T-helper 22 cell (primary cell): ENCODE data around the gene CSNK1G2.
"Not testable (repeated sequence)": the region's sequence is repeated elsewhere in the genome, so short reads cannot be mapped to it uniquely, and the experiment has no call there.

ENCODE experiments used
- DNase-seq: peaks from one replicate; pipeline ENCODE4 v3.0.0-alpha.2; 2020; ENCODE audit warnings: low read depth

Gene CSNK1G2

DNA sequence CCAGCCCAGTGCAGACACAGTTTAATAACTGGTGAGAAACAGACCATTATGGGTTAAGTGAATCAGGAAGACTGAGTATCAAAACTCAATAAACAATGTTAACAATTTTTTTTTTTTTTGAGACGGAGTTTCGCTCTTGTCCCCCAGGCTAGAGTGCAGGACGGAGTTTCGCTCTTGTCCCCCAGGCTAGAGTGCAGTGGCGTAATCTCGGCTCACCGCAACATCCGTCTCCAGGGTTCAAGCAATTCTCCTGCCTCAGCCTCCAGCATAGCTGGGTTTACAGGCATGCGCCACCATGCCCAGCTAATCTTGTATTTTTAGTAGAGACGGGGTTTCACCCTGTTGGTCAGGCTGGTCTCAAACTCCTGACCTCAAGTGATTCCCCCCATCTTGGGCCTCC is 47.5 kb downstream of the CSNK1G2 start:
- not testable (repeated sequence) for DNase-seq

DNA sequence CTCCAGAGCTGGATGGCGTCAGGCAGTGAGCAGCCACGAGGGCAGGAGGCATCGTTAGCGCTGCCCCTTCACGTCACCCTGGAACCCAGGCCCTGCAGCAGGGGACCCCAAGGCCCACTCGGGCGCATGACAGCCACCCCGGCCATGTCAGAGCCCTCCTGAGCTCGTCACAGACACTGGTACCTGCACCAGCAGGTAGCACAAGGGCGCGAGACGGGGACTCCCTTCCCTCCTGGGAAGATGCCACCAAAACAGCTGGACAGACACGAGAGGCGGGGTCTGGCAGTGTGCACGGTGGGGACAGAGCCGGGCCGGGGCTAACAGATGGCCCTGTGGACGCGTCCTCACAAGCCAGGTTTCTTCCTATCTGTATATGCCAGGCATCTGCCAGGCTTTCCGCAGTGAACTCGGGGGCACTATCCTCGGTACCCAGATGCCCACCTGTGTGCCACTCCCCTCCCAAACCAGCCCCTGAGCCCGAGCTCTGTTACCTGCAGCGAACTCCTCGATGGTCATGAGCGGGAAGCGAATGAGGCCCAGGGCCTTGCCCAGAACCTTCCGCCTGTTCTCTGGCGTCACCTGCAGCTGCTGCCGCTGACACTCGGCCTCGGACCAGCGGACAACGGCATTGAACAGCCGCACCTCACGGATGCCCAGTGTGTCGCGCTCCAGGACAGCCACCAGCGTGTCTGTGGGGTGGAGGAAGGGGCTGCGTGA is 48.7 kb downstream of the CSNK1G2 start:
- DNase-seq = no peak

DNA sequence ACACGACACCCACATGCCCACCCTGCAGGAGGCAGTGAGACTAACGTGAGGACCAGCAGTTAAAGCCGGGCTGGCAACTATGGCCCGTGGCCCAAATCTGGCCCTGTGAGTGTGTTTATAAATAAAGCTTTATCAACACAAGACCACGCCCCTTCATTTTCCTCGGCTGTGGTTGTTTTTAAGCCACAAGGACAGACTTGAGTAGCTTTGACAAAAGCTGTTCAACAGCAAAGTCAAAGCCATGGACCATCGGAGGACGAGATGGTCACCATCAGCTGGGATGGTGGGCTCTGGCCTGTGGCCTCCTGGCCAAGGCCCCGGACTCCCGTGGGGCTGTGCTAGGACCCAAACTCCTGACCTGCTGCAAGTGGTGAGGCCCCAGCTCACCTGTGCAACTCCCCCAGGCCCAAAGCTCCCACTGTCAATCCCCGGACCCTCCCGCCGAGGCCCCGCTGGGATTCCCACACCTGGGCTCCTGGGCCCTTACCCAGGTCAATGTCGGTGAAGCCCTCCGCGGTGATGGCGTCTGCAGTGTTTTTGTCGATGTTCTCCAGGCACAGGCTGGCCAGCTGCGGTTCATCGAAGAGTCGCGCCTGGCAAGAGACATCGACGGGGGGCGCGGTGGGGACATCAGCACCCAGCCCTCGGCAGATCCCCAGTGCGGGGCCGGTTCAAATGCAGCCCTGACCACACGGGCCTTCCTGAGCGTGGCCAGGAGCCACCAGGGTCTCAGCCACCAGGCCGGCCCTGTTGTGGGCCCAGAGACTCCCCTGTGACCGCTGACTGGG is 49.5 kb downstream of the CSNK1G2 start:
- no peak for DNase-seq

DNA sequence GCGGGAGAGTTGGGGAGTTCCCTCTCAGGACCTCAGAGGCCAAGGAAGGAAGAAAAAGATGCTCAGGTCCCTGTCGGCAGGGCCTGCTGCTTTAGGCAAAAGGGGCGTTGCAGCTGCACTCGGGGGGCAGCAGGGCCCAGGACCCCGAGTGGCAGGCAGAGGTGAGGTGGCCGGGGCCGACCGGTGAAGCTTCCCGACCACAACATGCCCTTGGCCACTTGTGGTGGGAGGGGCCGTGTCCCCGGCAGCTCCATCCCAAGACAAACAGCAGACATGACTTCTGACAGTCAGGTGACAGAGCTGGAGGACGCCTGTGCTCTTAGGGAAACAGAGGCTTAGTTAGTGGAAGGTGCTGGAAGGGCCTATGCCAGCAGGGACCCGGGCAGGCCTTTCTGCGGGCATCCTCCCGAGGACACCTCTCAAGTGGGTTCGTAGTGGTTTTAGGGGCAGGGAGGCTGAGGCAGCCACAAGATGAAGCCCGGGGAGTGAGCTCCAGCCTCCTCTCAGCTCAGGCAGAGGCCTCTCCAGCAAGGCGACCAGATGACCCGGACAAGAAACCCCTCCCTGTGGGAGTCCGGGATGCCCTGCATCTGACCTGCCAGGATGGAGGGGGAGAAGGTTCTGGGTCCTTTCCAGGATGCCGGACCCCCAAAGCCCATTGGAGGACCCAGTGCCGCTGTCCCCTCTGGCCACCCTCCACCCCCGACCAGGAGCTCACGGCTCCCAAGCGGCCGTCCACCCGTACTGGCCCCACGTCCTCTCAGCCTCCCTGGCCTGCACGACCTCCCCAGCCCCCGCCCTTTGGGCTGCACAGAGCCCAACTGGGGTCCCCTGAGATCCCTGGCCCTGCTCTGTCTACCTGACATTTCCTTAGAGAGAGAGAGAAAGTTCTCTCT is 50.3 kb downstream of the CSNK1G2 start:
- DNase-seq = no peak

DNA sequence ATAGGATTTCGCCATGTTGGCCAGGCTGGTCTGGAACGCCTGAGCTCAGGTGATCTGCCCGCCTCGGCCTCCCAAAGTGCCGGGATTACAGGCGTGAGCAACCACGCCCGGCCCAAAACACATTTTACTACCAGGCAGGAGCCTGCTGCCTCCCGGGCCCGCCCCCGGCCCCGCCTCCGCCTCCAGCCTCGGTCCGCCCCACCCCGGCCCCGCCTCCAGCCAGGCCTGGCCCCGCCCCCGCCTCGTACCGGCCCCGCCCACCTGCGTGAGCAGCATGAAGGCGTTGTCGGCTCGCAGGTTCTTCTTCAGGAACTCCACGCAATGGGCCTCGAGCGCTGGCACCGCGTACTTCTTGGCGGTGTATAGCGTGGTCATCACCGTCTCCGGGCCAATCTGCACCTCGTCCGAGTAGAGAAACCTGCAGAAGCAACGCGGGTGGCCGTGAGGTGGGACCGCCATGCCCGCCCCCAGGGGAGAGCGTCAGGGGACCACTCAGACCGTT is 51.8 kb downstream of the CSNK1G2 start:
- DNase-seq = no peak

DNA sequence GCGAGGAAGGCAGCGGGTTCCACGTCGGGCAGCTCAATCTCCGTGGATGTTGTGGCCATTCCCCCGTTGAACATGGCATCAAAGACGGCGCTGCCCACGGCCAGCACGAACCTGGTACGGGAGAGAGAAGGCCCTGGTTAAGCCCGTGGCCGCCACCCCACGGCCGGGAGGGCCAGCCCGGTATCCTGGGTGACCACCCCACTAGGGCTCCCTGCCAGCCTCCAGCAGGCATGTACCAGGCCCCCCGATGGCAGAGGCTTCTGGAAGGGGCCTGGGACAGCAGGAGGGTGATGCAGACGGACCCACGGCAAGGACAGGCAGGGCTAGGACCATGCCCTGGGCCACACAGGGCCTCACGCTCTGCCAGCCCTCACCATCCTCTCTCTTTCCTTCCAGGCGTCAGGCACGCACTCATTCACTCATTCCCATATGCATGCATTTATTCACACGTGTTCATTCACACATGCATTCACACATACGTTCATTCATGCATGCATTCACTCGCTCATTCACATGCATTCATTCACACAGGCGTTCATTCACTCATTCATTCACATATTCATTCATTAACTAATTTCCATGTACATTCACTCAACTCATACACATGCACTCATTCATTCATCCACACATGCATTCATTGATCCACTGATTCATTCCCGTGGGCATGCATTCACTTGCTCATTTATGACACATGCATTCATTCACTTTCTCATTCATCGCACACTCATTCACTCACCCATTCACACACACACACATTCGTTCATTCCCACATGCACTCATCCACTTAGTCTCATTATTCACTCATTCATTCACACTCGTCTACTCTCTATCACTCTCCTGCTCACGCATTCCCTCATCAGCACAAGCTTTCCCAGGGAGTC is 56.6 kb downstream of the CSNK1G2 start:
- no peak for DNase-seq

DNA sequence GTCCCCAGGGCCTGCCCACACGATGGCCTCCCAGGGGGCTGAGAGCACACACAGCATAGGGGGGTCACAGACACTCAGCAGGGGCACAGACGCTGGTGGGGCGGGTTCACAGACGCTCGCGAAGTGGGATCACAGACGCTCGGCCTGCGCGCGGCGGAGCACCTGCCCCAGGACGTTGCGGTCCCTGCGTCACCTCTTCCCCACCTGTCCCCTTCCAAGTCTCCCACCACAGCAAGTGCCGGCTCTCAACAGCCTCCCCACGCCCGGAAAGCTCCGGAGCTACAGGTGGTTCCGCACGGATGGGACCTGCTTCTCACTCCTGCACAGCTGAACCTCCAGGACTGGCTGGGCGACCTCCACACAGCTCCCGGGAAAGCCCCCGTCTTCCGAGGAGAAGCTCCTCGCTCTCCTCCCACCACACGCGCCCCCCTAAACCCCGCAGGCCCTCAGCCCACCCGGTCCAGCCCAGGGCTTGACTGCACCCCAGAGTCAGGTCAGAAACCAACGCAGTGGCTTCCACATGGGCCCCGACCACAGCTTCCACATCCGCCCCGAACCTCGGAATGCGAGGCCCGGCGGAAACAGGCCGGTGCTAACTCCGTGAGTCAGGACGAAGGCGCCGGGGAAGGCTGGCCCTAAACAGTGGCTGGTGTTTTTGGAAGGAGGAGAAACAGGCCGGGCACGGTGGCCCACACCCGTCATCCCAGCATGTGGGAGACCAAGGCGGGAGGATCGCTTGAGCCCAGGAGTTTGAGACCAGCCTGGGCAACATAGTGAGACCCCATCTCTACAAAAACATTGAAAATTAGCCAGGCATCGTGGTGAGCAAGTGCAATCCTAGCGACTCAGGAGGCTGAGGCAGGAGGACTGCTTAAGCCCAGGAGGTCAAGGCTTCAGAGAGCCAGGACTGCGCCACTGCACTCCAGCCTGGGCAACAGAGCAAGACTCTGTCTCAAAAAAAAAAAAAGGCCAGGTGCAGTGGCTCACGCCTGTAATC is 58.0 kb downstream of the CSNK1G2 start:
- DNase-seq = no peak

DNA sequence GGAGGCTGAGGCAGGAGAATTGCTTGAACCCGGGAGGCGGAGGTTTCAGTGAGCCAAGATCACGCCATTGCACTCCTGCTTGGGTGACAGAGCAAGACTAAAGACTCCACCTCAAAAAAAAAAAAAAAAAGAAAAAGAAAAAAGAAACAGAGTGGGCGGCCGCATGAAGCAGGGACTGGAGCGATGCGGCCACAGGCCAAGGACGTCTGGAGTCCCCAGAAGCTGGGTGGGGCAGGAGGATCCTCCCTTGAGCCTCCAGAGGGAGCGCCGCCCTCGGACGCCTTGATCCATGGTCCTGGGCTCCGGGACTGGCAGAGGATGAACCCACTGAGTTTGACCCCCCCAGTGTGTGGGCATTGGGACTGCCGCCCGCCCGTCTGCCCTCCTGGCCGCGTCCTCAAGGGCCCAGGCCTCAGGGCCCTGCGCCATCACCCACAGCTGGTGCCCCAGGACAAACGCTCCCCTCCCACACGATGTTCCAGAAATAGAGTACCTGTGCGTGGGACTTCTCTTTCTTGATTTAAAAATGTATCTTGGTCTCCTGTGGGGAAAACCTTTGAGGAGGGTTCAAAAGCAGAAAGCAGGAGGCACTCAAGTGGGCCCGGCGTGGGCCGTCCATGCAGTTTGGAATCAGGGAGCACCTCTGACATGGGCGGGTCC is 59.0 kb downstream of the CSNK1G2 start:
- DNase-seq = no peak

DNA sequence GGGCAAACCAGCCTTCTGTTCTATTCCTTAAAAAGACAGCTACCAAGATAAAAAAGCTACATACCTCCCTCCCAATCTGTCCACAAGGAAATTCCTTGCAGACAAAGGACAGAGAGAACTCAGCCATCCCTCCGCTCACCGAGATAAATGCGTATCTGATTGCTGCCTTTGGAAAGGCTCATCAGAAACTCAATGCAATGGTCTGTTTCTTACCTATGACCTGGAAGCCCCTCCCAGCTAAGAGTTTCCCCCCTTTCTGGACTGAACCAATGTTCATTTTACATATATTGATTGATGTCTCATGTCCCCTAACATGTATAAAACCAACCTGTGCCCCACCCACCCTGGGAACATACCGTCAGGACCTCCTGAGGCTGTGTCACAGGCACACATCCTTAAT is 62.9 kb downstream of the CSNK1G2 start:
- DNase-seq = no peak

DNA sequence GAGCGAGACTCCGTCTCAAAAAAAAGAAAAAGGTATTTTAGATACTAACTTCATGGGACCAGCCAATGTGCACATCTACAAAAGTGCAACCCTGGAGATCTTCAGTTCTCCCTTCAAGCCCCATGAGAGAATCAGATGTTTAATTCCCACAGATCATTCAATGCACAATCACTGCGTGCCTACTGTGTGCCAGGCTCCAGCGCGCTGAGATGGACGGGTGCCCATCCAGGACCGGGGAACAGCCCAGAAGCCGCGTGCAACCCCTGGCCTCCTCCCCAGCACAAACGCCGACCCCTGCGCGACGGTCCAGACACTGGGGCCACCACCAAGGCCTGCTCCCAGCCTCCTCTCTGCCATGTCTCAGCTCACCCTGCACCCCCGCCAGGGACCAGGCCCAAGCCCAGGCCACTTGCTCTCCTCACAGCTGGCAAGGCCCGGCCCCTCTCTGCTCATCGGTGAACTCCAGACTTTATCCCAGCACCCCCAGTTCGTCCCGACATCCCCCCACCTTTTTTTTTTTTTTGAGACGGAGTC is 69.2 kb downstream of the CSNK1G2 start:
- no peak for DNase-seq

DNA sequence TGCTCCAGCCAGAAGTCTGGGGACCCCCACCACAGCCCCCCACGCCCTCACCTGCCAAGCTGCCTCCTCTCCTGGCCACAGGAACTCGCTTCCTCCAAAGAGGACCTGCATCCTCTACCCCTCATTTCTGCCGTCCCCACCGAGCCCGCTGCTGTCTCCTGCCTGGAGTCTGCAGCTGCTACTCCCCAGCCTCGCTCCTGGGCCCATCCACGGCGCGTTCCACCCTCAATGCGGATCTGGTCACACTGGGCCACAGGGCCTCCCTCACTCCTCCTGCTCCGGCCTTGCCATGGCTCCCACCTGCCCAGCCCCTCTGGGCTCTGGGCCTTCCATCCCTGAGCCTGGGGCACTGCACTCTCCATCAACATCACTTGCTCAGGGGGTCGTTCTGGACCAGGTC is 70.2 kb downstream of the CSNK1G2 start:
- no peak for DNase-seq

DNA sequence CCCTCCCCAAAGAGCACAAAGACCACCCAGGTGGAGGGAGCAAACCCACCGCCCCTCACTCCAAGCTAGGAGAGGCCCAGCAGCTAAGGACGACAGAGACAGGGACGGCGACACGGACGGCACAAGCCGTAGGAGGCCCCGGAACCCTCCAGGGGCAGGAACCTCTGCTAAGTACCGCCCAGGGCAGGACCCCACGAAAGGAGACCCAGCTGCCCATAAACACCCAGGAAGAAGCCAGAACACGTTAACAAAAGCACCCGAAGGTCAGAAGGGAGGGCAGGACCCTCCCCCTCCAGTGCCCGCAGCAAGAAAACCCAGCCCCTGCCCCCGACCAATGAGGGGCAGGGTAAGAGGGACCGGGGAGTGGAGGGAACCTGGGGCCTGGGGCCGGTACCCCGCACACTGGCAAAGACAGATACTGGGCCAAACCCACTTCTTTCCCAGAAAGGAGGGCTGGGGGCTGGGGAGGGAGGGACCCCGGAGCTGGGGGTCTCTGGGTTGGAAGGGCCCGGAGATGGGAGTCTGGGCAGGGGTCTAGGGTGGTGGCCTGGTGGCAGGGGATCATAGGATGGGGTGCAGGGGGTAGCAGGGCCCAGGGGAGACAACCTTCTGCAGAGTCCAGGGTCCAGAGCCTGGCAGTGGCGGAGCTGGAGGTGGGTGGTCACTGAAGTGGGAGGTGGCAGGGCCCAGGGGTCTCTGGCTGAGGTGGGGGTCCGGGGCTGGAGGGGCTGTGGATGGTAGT is 72.1 kb downstream of the CSNK1G2 start:
- DNase-seq = no peak

DNA sequence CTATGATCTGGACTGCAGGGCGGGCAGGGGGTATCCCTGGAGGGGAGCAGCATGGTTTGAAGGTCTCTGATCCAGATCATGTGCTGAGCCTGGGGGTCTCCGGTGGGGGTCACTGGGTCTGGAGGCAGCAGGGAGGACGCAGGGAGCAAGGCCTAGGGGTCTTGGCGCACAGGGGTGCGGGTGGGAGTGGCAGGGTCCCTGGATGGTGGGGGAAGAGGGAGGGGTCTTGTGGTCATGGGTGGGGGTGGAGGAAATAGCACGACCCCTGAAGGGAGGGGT is 72.7 kb downstream of the CSNK1G2 start:
- DNase-seq = no peak

DNA sequence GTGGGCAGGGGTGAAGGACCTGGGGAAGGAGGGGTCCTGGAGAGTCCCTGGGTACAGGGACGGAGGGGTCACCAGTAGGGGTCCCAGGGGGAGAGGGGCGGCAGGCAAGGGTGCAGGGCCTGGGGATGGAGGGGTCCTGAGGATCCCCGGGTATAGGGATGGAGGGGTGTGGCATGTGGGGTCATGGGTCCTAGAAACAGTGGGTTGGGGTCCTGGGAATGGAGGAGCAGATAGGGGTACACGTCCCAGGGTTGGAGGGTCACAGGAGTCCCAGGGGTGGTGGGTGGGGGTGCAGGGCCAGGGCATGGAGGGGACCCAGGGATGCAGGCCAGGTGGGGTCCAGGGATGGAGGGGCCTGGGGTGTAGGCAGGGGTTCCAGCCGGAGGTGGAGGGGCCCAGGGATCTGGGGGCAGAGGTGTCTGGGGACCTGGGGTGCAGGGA is 73.2 kb downstream of the CSNK1G2 start:
- DNase-seq = no peak

DNA sequence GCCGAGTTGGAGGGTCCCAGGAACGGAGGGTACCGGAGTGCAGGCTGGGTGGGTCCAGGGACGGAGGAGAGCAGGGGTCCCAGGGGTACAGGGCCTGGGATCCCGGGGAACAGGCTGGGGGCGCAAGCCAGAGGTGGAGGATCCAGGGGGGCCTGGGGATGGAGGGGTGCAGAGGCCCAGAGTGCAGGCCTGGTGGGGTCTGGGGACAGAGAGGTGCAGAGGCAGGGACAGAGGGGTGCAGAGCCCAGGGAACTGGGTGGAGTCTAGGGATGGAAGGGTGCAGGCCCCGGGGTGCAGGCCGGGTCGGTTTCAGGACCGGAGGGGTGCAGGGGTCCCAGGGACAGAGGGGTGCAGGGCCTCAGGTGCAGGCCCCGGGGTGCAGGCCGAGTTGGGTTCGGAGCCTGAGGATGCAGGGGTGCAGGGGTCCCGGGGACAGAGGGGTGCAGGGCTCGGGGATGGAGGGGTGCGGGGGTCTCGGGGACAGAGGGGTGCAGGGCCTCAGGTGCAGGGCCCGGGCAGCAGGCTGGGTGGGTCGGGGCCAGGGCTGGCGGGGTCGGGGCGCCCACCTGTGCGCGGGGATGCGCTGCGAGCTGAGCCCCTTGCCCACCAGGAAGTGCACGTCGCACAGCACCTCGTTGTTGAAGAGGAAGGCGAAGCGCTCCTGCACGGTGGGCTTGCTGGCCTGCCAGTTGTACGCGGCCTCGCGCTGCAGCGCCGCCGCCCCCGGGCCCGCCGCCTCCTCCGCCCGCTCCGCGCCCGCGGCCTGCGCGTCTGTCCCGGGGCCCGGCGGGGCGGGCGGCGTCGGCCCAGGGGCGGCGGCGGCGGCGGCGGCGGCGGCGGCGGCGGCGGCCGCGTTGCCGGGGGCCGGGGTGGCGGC is 74.0 kb downstream of the CSNK1G2 start:
- no peak for DNase-seq

DNA sequence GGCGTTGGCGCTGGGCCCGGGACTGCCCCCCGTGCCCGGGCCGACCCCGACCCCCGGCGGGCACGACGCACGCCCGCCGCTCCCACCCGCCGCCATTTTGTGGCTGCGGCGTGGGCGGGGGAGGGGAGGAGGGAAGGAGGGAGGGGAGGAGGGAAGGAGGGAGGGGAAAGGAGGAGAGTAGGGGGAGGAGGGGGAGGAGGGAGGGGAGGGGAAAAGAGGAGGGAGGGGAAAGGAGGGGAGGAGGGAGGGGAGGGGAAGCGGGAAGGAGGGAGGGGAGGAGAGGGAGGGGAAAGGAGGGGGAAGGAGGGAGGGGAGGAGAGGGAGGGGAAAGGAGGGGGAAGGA is 74.6 kb downstream of the CSNK1G2 start, which contains the start of gene BTBD2:
BTBD2 (minus strand) TSS at position 107 of the 343 bp plus-strand sequence; CDS start at position 96, 11 bp downstream.
- peak; percentile 44 for DNase-seq

DNA sequence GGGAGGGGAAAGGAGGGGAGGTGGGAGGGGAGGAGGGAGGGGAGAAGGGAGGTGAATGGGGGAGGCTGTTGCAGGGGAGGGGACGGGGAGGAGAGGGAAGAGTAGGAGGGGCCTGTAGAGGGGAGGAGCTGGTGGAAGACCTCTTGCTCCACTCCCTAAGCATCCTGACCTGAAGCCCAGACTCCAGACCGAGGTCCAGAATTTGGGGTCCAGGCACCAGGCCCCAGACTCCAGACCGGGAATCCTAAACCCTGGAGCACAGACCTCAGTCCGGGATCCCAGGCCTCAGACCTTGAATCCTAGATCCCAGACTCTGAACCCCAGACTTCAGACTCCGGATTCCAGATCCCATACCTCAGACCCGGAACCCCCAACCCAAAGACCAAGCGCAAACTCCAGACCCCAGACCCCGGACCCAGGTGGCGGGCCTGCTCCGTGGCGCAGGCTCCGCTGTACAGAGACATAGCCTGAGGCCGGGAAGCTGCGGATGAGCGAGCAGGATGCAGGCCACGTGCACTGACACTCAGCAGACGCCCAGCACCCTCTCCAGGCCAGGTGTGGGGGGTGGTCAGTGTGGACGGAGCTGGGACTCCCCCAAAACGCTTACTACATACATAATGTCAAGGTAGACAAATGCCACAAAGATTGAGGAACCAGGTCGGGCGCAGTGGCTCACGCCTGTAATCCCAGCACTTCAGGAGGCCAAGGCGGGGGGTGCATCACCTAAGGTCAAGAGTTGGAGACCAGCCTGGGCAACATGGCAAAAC is 75.3 kb downstream of the CSNK1G2 start:
- DNase-seq = peak; percentile 54
